Measurements from ENCODE around the gene SWAP70. TPM values are rescaled to one million over a fixed set of nuclear protein-coding genes. Genes with fewer than 3 reads are reported as not detected.

SWAP70 gene
- total and polyA plus RNA-seq, 2 experiments from 2014 or later = 30.3 to 33.3 TPM

GRCh38 chr11:9703280-9703679, 39.4 kb downstream of the SWAP70 start (continued):
- TF ChIP-seq, protein P1, sequence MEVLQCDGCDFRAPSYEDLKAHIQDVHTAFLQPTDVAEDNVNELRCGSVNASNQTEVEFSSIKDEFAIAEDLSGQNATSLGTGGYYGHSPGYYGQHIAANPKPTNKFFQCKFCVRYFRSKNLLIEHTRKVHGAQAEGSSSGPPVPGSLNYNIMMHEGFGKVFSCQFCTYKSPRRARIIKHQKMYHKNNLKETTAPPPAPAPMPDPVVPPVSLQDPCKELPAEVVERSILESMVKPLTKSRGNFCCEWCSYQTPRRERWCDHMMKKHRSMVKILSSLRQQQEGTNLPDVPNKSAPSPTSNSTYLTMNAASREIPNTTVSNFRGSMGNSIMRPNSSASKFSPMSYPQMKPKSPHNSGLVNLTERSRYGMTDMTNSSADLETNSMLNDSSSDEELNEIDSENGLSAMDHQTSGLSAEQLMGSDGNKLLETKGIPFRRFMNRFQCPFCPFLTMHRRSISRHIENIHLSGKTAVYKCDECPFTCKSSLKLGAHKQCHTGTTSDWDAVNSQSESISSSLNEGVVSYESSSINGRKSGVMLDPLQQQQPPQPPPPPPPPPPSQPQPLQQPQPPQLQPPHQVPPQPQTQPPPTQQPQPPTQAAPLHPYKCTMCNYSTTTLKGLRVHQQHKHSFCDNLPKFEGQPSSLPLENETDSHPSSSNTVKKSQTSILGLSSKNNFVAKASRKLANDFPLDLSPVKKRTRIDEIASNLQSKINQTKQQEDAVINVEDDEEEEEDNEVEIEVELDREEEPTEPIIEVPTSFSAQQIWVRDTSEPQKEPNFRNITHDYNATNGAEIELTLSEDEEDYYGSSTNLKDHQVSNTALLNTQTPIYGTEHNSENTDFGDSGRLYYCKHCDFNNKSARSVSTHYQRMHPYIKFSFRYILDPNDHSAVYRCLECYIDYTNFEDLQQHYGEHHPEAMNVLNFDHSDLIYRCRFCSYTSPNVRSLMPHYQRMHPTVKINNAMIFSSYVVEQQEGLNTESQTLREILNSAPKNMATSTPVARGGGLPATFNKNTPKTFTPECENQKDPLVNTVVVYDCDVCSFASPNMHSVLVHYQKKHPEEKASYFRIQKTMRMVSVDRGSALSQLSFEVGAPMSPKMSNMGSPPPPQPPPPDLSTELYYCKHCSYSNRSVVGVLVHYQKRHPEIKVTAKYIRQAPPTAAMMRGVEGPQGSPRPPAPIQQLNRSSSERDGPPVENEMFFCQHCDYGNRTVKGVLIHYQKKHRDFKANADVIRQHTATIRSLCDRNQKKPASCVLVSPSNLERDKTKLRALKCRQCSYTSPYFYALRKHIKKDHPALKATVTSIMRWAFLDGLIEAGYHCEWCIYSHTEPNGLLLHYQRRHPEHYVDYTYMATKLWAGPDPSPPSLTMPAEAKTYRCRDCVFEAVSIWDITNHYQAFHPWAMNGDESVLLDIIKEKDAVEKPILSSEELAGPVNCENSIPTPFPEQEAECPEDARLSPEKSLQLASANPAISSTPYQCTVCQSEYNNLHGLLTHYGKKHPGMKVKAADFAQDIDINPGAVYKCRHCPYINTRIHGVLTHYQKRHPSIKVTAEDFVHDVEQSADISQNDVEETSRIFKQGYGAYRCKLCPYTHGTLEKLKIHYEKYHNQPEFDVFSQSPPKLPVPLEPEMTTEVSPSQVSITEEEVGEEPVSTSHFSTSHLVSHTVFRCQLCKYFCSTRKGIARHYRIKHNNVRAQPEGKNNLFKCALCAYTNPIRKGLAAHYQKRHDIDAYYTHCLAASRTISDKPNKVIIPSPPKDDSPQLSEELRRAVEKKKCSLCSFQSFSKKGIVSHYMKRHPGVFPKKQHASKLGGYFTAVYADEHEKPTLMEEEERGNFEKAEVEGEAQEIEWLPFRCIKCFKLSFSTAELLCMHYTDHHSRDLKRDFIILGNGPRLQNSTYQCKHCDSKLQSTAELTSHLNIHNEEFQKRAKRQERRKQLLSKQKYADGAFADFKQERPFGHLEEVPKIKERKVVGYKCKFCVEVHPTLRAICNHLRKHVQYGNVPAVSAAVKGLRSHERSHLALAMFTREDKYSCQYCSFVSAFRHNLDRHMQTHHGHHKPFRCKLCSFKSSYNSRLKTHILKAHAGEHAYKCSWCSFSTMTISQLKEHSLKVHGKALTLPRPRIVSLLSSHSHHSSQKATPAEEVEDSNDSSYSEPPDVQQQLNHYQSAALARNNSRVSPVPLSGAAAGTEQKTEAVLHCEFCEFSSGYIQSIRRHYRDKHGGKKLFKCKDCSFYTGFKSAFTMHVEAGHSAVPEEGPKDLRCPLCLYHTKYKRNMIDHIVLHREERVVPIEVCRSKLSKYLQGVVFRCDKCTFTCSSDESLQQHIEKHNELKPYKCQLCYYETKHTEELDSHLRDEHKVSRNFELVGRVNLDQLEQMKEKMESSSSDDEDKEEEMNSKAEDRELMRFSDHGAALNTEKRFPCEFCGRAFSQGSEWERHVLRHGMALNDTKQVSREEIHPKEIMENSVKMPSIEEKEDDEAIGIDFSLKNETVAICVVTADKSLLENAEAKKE (CRISPR knock-in tag; IDR thresholded peaks at IDR 0.05) = no peak

DNA sequence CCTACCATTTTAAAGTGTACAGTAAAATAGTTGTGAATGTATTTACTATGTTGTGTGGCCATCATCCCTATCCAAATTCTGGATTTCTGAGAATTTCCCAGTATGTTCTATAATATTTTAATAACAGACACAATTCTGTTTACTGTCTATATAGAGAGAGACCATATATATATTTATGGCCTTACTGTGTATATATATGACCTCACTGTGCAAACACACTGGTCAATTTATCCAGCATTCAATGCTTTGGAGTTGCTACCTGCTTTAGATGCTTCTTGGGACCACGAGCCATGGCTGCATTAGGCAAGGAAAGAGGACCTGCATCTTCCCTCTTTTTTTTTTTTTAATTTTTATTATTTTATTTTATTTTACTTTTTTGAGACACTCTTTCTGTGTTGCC, 40.2 kb downstream of the SWAP70 start:
- Histone ChIP-seq H3K36me3 (ENCODE audit: insufficient read depth) (no peaks in the 10 kb centered on the region), H3K4me3 (no peak overlapping the region), H3K79me2 (replicated peaks; ENCODE audit: insufficient read depth) (peaks cover 44% of the 10 kb centered on the region), H3K4me2 (no peak overlapping the region), H3K27ac (ENCODE audit: low read depth) (no peak overlapping the region), H3K9me2 (ENCODE audit: insufficient read depth) (no peaks in the 10 kb centered on the region), H4K20me1 (replicated peaks; ENCODE audit: insufficient read depth) (peaks cover 3% of the 10 kb centered on the region; the same call in 1 of the 2 replicates), H2AFZ (no peak overlapping the region), H3F3A (replicated peaks; ENCODE audit: low read depth) (no peaks in the 10 kb centered on the region), H3K27me3 (ENCODE audit: insufficient read depth) (no peaks in the 10 kb centered on the region), H3K4me1 (ENCODE audit: insufficient read depth) (peaks cover 9% of the 10 kb centered on the region)
- H3K27me3 Mint-ChIP-seq (ENCODE audit: insufficient read depth, low read depth, poor library complexity) = no peaks in the 10 kb centered on the region
- no peak overlapping the region for H3K27ac Mint-ChIP-seq
- H3K4me3 Mint-ChIP-seq = no peak overlapping the region
- H3K4me1 Mint-ChIP-seq = peaks cover 7% of the 10 kb centered on the region; the same call in 2 of the 3 replicates
- no peaks in the 10 kb centered on the region for H3K9me3 Mint-ChIP-seq
- no peaks in the 10 kb centered on the region for H3K36me3 Mint-ChIP-seq (ENCODE audit: low read depth)
- ATAC-seq = no peak
- no peak for DNase-seq (ENCODE audit: low spot score)
- TF ChIP-seq ZNF114 (CRISPR knock-in tag; IDR thresholded peaks at IDR 0.05) (no peak), EZH2 (IDR thresholded peaks at IDR 0.05; ENCODE audit: low read depth, unreplicated experiment) (no peak), JUNB (IDR thresholded peaks at IDR 0.05; ENCODE audit: unreplicated experiment) (no peak), STAT1 (IDR thresholded peaks at IDR 0.05; ENCODE audit: unreplicated experiment) (no peak)
- TF ChIP-seq, protein P1 (CRISPR knock-in tag; IDR thresholded peaks at IDR 0.05) = no peak
- TF ChIP-seq, protein P2, sequence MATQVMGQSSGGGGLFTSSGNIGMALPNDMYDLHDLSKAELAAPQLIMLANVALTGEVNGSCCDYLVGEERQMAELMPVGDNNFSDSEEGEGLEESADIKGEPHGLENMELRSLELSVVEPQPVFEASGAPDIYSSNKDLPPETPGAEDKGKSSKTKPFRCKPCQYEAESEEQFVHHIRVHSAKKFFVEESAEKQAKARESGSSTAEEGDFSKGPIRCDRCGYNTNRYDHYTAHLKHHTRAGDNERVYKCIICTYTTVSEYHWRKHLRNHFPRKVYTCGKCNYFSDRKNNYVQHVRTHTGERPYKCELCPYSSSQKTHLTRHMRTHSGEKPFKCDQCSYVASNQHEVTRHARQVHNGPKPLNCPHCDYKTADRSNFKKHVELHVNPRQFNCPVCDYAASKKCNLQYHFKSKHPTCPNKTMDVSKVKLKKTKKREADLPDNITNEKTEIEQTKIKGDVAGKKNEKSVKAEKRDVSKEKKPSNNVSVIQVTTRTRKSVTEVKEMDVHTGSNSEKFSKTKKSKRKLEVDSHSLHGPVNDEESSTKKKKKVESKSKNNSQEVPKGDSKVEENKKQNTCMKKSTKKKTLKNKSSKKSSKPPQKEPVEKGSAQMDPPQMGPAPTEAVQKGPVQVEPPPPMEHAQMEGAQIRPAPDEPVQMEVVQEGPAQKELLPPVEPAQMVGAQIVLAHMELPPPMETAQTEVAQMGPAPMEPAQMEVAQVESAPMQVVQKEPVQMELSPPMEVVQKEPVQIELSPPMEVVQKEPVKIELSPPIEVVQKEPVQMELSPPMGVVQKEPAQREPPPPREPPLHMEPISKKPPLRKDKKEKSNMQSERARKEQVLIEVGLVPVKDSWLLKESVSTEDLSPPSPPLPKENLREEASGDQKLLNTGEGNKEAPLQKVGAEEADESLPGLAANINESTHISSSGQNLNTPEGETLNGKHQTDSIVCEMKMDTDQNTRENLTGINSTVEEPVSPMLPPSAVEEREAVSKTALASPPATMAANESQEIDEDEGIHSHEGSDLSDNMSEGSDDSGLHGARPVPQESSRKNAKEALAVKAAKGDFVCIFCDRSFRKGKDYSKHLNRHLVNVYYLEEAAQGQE (IDR thresholded peaks at IDR 0.05; ENCODE audit: unreplicated experiment) = no peak
